Spinal cord (tissue), 10 donors: ENCODE measurements around the gene RTN4RL1. TPM values are rescaled to one million over a fixed set of nuclear protein-coding genes. Genes with fewer than 3 reads are reported as not detected.
A peak's percentile ranks its signal among the peaks of the same experiment; 100 is the strongest.
"Not testable (repeated sequence)": the region's sequence is repeated elsewhere in the genome, so short reads cannot be mapped to it uniquely, and the experiment has no call there.

ENCODE experiments used
- DNase-seq, 6 donors: peaks; one replicate each; pipeline versions ENCODE4 v3.0.0 to v3.0.0-alpha.2; 2013 to 2015; ENCODE audit warnings: low spot score in 6 of 6, low read depth in 4 of 6
- H3K27ac ChIP-seq: one replicate; pipeline ENCODE4 v1.5.1; 2013; ENCODE audit warnings: low read depth, low read length, control low read depth
- H3K27me3 ChIP-seq: one replicate; pipeline ENCODE4 v1.6.1; 2013; ENCODE audit warnings: low read length; ENCODE audit not compliant: control insufficient read depth, insufficient read depth
- H3K36me3 ChIP-seq: one replicate; pipeline ENCODE4 v1.6.1; 2013; ENCODE audit warnings: low read length; ENCODE audit not compliant: control insufficient read depth, insufficient read depth
- H3K4me1 ChIP-seq: one replicate; pipeline ENCODE4 v1.6.1; 2013; ENCODE audit warnings: low read length; ENCODE audit not compliant: control insufficient read depth, insufficient read depth
- H3K4me3 ChIP-seq: one replicate; pipeline ENCODE4 v1.5.1; 2013; ENCODE audit warnings: low read depth, low read length, control low read depth
- H3K9me3 ChIP-seq: one replicate; pipeline ENCODE4 v1.6.1; 2013; ENCODE audit warnings: low read length; ENCODE audit not compliant: control insufficient read depth, insufficient read depth
- WGBS: methylation state at CpG from one replicate; pipeline ENCODE4 v1.1.5; 2013; ENCODE audit warnings: missing lambda C conversion rate; ENCODE audit not compliant: insufficient coverage; 5-methylcytosine and 5-hydroxymethylcytosine counted together
- polyA plus RNA-seq, 2 donors: library from polyadenylated mRNA; unstranded; fragments of 120-200 nt; gene quantifications; one replicate each; pipeline ENCODE4 v1.2.1, GENCODE V29; 2013; ENCODE audit not compliant: insufficient read length in 2 of 2
- total RNA-seq, 2 donors: library from RNA; depleted of rRNA in 1 of 2; stranded (reverse); fragments of 120-200 nt in 1 of 2; fragments of >200 nt in 1 of 2; gene quantifications; one replicate each; pipeline versions ENCODE4 v1.2.3 to v1.2.4, GENCODE V29; 2013 to 2014
- donor health status: healthy.

The RTN4RL1 gene
- total and polyA plus RNA-seq, 4 donors: 5.6 to 11.6 (median 9.7) TPM

- Histone ChIP-seq H3K4me1 (peaks cover 48% of the 10 kb centered on the region), H3K36me3 (peaks cover 7% of the 10 kb centered on the region), H3K27ac (no peak overlapping the region), H3K27me3 (peaks cover 6% of the 10 kb centered on the region), H3K4me3 (no peak overlapping the region), H3K9me3 (no peaks in the 10 kb centered on the region)
- peak in 2 of 6 donors; percentile 60 to 64 for DNase-seq
- WGBS: 66% methylated on average over 10 of the region's 14 CpGs
Measured at GRCh38 chr17:1995907-1996799, 29.0 kb downstream of the RTN4RL1 start.

- H3K27me3 ChIP-seq: peaks cover 6% of the 10 kb centered on the region
- H3K36me3 ChIP-seq: peaks cover 7% of the 10 kb centered on the region
- H3K4me1 ChIP-seq: peaks cover 48% of the 10 kb centered on the region
- H3K27ac ChIP-seq: no peak overlapping the region
- no peaks in the 10 kb centered on the region for H3K9me3 ChIP-seq
- H3K4me3 ChIP-seq: no peak overlapping the region
- WGBS: 78% methylated on average over 11 of the region's 16 CpGs
- no peak for DNase-seq
Measured at GRCh38 chr17:1995321-1995892, 29.7 kb downstream of the RTN4RL1 start.

- no peaks in the 10 kb centered on the region for H3K9me3 ChIP-seq
- WGBS: 80% methylated on average over 1 of the region's 4 CpGs
- H3K27ac ChIP-seq: no peak overlapping the region
- H3K27me3 ChIP-seq: peaks cover 6% of the 10 kb centered on the region
- DNase-seq: no peak
- no peak overlapping the region for H3K4me3 ChIP-seq
- H3K36me3 ChIP-seq: peaks cover 5% of the 10 kb centered on the region
- H3K4me1 ChIP-seq: peaks cover 43% of the 10 kb centered on the region
Measured at GRCh38 chr17:1994707-1995106, 30.4 kb downstream of the RTN4RL1 start.

- peaks cover 2% of the 10 kb centered on the region for H3K27me3 ChIP-seq
- peaks cover 2% of the 10 kb centered on the region for H3K36me3 ChIP-seq
- H3K9me3 ChIP-seq: no peaks in the 10 kb centered on the region
- 80% methylated on average over 9 of the region's 10 CpGs for WGBS
- H3K4me3 ChIP-seq: no peak overlapping the region
- peaks cover 25% of the 10 kb centered on the region for H3K4me1 ChIP-seq
- DNase-seq: no peak
- H3K27ac ChIP-seq: no peak overlapping the region
Measured at GRCh38 chr17:1992541-1992940, 32.6 kb downstream of the RTN4RL1 start.

GRCh38 chr17:1989135-1989534, 36.0 kb downstream of the RTN4RL1 start:
- H3K4me3 ChIP-seq: no peak overlapping the region
- peaks cover 5% of the 10 kb centered on the region for H3K4me1 ChIP-seq
- H3K27me3 ChIP-seq: no peaks in the 10 kb centered on the region
- H3K9me3 ChIP-seq: no peaks in the 10 kb centered on the region
- H3K36me3 ChIP-seq: no peaks in the 10 kb centered on the region
- no peak overlapping the region for H3K27ac ChIP-seq
- no peak for DNase-seq
- WGBS: 80% methylated on average over 5 of the region's 10 CpGs

GRCh38 chr17:1986783-1987451, 38.2 kb downstream of the RTN4RL1 start:
- H3K4me1 ChIP-seq: peaks cover 8% of the 10 kb centered on the region
- H3K9me3 ChIP-seq: no peaks in the 10 kb centered on the region
- H3K36me3 ChIP-seq: peaks cover 4% of the 10 kb centered on the region
- WGBS: 84% methylated on average over 16 of the region's 18 CpGs
- no peak overlapping the region for H3K27ac ChIP-seq
- DNase-seq: peak in 2 of 6 donors; percentile 52 to 58
- H3K27me3 ChIP-seq: no peaks in the 10 kb centered on the region
- H3K4me3 ChIP-seq: no peak overlapping the region

- no peaks in the 10 kb centered on the region for H3K27me3 ChIP-seq
- 100% methylated on average over 1 of the region's 4 CpGs for WGBS
- no peak overlapping the region for H3K27ac ChIP-seq
- peaks cover 4% of the 10 kb centered on the region for H3K36me3 ChIP-seq
- no peak for DNase-seq
- no peaks in the 10 kb centered on the region for H3K9me3 ChIP-seq
- no peak overlapping the region for H3K4me3 ChIP-seq
- peaks cover 13% of the 10 kb centered on the region for H3K4me1 ChIP-seq
Measured at GRCh38 chr17:1985686-1986085, 39.4 kb downstream of the RTN4RL1 start.

- Histone ChIP-seq H3K9me3 (no peaks in the 10 kb centered on the region), H3K27ac (no peak overlapping the region)
- 97% methylated on average over 3 of the region's 4 CpGs for WGBS
Measured at GRCh38 chr17:1985093-1985492, 40.0 kb downstream of the RTN4RL1 start.

GRCh38 chr17:1982793-1983366, 42.3 kb downstream of the RTN4RL1 start:
- whole genome bisulfite sequencing: 80% methylated on average over 6 of the region's 13 CpGs
- H3K36me3 ChIP-seq, DNase-seq, H3K27me3 ChIP-seq, H3K27ac ChIP-seq, H3K9me3 ChIP-seq, H3K4me3 ChIP-seq: not testable (repeated sequence)
- H3K4me1 ChIP-seq: peaks cover 32% of the 10 kb centered on the region

More at GRCh38 chr17:1985093-1985492, 40.0 kb downstream of the RTN4RL1 start:
- no peaks in the 10 kb centered on the region for H3K27me3 ChIP-seq
- no peak for DNase-seq
- no peak overlapping the region for H3K4me3 ChIP-seq
- peaks cover 4% of the 10 kb centered on the region for H3K36me3 ChIP-seq
- H3K4me1 ChIP-seq: peaks cover 13% of the 10 kb centered on the region
